HuH-7 (cell line): ENCODE results near the gene KRT14.
"Not testable (repeated sequence)": the region's sequence is repeated elsewhere in the genome, so short reads cannot be mapped to it uniquely, and the experiment has no call there.

Experiments
- DNase-seq: peaks from one replicate; pipeline ENCODE4 v3.0.0; 2011; ENCODE audit warnings: low spot score

KRT14 gene

DNA sequence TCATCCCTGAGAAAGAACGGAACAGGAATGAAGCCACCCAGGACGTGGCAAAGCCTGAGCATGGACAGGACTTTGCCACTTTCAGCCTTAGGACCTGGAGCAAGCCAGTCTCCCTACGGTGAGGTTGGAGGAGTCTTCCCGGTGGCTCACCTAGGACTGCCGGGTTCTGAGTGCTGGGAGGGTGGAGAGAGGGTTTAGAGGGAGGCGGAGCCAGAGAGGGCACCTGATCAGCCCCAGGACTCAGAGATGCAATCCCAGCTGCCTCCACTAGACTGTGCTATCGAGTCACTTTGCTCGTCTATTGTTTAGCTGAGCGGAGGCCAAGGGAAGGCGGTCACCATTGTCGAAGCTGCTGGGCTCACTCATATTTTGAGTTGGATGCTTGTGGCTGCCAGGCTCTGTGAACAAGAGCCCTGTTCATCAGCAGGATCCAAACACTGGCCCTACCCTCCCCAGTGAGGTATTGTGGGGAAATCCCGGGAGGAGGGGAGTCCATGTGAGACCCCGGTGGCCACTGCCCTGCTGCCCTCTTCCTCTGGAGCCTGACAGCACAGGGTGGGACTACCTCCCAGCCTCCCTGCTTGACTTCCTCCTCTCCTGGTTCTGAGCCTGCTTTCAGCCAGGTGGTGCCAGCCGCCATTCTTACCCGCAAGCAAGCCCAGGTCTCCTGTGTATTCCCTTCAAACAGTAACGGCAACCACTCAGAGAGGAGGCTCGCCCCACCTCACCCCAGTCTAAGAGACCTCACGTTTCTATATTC lies 7.0 kb downstream of the KRT14 start:
- peak; percentile 97 for DNase-seq

DNA sequence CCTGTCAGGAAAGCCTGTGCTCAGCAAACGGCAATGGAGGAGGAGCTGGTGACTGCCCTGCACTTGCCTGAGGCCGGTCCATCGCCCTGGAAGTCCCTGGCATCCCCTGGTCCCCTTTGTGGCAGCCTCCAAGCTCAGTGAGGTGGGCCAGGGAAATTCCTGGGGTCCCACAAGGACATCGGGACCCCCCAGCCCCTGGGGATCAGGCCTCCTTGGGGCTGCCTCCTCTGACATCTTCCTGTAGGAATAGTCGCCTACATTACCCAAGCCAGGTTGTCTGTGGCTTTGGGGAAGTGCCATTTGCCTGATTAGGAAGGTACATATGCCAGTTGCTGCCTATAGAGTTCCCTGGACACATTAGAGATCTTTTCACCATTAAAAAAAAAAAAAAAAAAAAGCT lies 7.7 kb downstream of the KRT14 start:
- no peak for DNase-seq

DNA sequence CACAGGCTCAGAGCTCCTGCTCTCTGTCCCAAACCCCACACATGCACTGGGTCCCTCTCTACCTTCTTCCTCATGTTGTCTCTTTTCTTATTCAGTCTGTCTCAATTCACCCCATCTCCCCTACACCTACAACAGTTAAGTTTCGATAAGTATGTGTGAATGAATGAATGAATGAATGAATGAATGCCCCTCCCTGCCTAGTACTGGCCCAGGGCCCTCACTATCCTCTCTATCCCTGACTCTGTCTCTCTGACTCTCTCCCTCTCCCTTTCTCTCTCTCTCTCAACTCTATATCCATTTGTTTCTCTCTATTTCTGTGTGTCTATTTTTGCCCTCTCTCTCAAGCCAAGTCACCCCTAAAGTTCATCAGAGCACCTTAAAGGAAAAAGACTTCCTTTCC lies 8.2 kb downstream of the KRT14 start:
- DNase-seq = no peak

DNA sequence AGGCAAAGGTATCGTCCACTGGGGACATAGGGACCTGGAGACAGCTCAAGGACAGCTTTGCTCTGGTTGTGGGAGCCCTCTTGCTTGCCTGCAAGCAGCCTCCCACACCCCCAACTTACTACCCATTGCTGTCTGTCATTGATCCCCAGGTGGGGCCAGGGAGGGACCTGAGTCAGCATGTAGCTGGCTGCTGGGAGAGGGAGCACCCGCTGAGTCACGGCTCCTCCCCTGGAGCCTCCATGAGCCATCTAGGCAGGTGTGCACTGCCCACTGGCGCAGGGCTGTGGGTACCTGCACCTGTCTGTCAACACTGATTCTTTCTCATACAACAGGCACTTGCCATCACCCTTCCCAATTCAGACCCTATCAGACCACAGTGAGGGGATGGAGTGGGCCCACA lies 10.0 kb downstream of the KRT14 start:
- not testable (repeated sequence) for DNase-seq

DNA sequence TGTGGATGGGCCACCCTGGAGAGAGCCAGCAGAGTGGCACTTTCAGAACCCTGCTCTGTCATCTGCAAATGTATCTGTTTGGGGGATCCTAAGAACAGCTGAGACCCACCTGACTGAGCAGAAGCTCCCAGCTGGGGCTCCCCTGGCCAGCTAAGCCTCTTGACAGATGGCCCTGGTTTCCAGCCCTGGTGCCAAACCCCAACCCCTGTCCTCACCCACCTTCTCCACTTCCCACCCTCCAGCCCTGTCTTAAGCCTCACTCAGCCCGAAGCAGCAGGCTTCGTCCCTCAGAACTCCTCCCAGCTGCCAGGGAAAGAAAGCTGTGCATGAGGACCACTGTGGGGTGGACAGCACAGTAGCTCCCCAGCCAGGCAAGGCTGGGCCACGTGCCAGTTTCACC lies 11.4 kb downstream of the KRT14 start:
- no peak for DNase-seq

DNA sequence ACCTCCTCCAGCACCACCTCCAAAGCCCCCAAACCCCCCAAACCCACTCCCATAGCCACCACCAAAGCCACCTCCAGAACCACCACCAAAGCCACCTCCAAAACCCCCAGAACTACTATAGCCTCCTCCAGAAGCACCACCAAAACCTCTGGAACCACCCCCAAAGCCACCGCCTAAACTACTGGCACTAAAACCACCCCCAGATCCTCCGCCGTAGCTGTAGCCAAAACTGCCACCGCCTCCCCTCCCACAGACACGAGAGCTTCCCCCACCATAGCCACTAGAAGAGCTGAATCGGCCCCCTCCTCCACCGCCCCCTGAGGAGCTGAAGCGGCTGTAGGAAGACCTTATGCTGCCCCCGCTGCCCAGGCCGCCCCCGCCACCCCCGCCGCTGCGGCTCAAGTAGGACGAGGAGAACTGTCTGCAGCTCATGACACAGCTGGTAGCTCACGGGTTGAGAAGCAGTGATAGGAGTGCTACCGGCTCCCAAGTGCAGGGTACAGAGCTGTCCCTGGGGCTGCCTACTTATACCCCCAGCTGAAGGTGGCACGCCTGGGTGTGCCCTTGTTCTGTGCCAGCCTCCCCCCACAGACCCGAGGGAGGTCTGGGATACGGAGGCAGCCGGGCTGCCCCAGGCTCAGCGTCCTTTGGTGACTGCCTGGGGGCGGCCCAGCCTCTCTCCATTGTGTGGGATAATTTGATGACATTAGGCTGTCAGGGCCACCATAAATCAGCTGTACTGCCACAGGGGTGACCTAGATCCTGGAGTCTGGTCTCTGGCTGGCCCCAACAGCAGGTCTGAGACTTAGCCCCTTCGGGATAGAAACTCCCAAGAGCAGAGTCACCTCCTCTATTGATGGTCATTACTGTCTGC lies 14.9 kb downstream of the KRT14 start, which contains the start of gene KRT9:
TSS of gene KRT9 (minus strand) at position 499 of the 874 bp plus-strand sequence. CDS start at position 432, 67 bp downstream.
- no peak for DNase-seq

DNA sequence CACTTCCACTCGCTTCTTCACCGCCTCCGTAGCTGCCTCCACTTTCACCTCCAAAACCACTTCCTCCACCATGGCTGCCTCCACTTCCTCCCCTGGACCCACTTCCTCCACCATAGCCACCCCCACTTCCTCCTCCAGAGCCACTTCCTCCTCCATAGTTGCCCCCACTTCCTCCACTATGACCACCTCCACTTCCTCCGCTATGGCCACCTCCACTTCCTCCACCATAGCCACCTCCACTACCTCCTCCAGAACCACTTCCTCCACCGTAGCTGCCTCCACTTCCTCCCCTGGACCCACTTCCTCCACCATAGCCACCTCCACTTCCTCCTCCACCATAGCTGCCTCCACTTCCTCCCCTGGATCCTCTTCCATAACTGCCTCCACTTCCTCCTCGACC lies 19.4 kb downstream of the KRT14 start:
- DNase-seq = no peak

DNA sequence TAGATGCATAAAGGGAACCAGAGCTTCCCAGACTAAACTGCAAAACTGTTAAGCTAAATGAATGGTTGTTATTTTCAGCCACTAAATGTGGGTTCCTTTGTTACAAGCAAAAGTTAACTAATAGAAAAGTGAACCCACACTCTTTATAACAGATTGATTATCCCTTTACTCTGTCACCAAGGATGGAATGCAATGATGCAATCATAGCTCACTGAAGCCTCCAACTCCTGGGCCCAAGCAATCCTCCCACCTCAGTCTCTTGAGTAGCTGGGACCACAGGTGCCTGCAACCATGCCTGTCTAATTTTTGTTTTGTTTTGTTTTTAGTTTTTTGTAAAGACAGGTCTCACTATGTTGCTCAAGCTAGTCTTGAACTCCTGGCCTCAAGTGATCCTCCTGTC lies 21.4 kb downstream of the KRT14 start:
- no peak for DNase-seq

DNA sequence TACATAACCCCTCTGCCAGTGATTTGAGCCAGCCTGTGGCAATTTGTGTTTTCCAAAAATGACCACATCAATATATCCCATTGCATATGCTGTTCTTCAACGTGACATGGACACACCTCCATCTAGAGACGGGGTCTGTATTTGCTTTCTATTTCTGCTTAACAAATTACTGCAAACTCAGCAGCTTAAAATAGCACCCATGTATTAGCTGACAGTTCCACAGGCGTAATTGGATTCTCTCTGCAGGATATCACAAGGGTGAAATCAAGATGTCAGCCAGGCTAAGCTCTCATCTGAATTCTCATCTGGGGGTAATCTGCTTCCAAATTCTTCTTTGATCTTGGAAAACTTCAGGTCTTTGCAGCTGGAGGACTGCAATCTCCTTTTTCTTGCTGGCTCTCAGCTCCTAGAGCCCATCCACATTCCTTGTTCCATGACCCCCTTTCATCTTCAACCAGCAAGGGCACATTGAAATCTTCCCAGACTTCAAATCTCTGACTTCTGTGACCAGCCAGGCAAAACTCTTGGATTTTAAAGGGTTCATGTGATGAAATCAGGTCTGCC lies 23.0 kb downstream of the KRT14 start:
- DNase-seq = no peak

DNA sequence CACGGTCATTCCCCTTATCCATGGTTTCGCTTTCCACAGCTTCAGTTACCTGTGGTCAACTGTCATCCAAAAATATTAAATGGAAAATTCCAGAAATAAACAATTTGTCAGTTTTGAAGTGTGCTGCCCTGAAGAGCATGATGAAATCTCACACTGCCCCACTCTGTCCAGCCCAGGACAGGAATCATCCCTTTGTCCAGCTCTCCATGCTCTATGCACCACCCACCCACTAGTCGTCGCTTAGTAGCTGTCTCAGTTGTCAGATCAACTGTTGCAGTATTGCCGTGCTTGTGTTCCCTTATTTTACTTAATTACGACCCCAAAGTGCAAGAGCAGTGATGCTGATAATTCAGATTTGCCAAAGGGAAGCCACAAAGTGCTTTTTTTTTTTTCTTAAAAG lies 25.1 kb downstream of the KRT14 start:
- DNase-seq = no peak

DNA sequence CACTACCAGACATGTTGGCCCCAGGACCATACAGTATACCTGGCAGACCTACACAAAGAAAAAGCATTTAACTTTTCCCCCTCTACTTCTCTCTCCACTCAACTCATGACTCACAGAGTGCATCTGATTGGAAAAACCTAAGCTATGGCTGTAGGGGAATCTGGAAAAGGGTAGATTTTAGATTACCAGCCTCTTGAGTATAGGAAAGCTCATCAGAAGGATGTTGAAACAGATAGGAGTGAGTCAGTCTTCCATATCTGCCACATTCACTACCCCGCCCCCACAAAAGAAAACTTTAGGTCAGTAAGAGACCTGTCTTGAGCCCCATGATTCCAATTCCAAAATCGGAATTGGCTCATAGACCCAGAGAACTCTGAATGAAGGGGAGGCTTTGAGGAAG lies 27.1 kb downstream of the KRT14 start:
- DNase-seq = no peak

DNA sequence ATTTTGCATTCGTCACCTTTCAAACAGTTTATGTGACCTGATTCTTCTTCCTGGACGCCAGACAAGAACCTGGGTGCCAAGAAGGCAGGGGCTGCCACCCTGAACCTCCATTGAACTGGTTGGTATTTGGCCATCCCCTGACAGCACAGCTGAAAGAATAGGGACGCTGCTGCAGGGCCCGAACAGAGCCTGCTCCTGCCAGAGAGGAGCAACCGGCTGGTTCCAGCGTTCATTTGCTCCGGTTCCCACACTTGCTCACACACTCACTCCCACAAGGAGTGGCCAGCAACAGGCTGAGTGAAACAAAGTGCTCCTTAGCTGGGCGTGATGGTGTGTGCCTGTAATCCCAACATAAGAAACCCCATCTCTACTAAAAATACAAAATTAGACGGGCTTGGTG lies 29.8 kb downstream of the KRT14 start:
- DNase-seq = no peak

DNA sequence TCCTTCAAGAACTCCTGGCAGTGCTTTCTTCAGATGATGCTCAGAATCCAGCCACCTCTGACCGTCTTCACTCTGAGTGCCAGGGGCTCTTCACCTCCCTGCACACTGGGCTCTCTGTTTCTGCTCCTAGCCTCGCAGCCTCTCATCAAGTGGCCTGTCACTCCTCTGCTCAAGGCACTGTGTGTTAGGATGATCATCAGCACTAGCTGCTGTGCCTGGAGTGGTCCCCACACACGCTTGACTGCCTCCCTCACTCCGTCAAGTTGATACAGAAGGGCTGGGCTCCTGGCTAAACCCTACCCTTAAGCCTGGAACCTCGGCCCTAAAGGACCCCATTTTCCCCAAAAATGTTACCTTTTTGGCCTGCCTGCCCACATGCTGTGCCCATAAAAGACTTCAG lies 30.4 kb downstream of the KRT14 start:
- no peak for DNase-seq

DNA sequence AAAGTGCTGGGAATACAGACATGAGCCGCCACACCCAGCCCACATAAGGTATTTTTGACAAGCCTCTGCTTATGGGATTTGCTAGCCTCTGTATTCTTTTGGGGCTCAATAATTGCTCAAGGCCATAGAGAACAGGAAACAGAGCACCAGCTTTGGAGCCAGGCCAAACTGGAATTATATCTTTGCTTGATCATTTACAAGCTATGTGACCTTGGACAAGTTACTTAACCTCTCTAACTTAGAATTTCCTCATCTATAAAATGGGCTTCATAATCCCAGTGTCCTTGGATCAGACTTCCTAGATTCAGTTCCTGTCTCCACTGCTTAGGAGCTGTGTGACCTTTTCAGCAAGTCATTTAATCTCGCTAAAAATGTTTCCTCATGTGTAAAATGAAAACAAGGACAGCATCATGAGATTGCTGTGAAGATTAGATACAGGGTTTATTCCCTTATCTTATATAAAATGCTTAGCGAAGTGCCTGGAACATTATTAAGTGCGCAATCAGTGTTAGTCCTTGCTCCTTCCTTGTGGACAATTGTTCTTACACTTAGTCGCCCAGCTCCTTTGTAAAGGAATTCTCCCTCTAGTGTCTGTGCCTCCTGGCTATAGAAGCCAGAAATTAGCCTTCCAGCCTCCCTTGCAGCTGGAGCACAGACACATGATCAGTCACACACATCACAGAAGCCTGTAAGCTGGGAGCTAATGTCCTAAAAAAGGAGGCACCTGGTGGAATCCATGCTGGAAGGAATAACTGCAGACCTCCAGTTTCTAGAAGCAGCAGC lies 31.4 kb downstream of the KRT14 start:
- no peak for DNase-seq

DNA sequence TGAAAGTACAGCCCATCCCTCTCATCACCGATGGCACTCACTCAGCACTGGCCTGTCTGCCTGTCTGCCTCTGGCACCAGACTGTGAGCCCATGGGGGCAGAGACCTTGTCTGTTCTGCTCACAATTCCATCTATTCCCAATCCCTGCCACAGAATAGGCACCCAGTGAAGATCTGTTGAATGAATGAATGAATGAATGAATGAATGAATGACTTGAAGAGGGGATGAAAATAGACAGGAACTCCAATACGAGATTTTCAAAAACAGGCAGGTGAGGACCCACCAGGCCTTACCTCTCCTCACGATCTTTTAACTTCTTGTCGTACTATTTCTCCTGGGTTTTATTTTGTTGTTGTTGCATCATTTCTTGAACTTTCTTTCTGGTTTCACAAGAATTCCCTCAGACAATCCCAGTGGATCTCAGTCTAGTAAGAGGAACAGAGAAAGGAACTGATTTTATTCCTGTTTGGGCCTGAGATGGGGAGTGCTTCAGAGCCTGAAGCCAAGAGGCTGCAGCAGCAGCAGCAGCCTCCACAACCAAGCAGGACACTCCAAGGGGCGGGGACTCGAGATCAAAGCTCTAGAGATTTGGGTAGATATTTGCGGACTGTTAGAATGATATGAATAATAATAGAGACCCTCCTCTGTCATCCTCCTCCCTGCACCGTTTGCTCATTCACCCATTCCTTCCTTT lies 32.6 kb downstream of the KRT14 start:
- DNase-seq = no peak

DNA sequence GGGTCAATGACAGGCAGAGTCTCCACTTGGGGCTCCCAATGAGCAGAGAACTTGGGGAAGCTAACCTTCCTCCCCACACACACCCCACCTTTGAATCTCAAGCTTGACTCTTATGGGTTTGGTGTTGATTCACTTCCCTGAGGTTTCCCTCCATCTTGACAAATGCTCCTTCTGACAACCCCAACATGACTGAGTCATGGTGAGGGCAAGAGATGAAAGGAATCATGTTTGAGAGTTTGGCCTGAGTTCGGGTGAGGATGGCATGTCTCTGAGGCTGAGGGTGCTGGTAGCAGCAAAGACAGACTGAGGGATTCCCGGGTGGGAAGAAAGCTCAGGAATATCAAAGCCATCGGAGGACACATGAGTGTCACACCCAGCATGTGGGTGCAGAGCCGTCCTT lies 33.5 kb downstream of the KRT14 start:
- DNase-seq = no peak

DNA sequence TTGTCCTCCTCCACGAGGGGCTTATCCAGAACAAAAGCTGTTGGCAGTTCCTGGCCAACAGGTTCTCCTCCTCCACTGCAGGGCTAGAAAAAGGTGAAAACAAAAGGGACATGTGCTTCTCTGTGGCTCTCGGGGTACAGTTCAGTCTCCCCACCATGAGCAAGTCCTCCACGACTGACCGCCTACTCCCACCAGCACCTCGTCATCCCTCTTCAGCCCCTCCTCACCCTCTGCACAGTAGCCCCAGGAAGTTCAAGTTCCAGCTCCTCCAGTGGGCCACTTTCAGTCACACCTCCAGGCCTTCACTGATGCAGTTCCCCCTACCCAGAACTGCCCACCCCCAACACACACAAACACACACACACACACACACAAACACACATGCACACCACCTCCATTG lies 34.2 kb downstream of the KRT14 start:
- DNase-seq = no peak

DNA sequence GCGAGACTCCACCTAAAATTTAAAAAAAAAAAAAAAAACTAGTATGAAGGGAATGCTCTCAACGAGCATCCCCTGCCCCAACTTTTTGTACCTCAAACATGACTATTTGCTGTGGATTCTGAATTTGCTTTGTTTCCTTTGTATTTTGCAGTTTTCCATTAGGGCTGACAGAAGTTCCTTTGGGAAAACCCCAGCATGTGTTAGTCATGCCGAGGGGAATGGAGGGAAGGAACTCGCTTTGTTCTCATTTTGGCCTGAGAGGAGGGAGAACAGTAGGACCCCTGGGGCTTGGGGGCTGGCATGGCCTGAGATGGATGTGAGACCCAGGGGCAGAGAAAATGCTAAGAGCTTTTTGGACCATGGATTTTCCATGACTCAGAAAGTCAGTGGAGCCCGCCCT lies 35.3 kb downstream of the KRT14 start:
- DNase-seq = no peak

DNA sequence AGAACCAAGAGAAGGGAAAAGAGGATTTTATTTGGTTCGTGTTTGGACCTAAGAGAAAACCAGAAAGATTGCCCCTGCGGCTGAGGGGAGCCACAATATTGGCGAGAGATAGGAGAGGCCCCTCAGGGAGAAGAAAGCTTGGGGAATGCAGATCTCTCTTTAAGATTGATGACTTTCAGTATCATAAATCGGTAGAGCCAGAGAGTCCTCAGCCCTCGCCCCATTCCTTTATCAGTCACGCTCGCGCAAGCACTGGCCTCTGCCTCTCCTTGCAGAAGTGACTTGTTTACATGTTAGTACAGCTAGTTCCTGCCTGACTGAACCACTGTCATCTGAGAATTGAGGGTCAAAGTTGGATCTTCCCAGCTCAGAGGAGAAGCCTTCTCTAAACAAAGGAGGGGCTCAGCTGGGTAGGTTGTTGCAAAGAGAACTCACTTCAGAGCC lies 37.1 kb downstream of the KRT14 start:
- DNase-seq = no peak

DNA sequence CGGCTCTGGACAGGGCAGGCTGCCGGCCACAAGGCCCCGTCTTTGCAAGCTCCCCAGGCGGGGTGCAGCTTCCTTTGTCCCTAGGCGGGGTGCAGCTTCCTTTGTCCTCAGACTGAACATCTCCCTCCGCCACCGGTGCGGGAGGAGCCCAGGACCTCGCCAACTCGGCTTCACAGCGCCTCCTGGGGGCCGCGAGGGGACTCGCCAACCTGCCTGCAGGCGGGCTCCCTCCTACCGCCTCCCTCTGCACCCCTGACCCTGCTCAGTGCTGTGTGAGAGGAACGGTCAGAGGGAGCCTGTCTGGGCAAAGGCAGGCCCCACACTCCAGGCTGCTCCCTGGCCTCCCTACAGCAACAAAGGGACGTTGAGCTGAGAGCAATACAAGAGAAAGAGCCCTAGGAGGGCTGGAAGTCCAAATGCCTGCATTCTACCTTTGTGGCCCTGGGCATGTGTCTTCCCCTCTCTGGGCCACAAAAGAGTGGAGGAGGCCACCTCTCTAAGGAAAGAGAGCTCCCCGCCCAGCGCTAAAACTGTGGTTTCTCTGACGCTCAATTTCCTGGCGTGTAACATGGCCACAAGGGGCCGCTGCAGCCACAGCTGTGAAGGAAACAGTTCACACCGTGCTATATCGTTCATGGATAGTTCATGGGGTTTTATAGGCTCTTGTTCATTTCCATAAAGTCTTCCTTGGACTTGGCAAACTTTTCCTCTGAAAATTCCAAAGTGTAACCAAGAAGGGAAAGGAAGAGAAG lies 37.7 kb downstream of the KRT14 start:
- peak; percentile 89 for DNase-seq
